Measurements from ENCODE around the gene LRRC10B. TPM values are rescaled to one million over a fixed set of nuclear protein-coding genes. Genes with fewer than 3 reads are reported as not detected.

Gene LRRC10B
- total and polyA plus RNA-seq, 2 of the 8 experiments (the other 6 are each of a cell fraction or from before 2014, with no cell fraction given) = 0.47 to 0.71 TPM

GRCh38 chr11:61532134-61533038 is 23.8 kb downstream of the LRRC10B start:
- Histone ChIP-seq H3K36me3 (ENCODE audit: control insufficient read depth in 2 of 4, insufficient read depth in 4 of 4, low read length in 3 of 4) (no peaks in the 10 kb centered on the region), H4K91ac (replicated peaks; ENCODE audit: insufficient read length, low read length) (no peak overlapping the region), H2BK120ac (replicated peaks; ENCODE audit: low read depth, low read length) (no peak overlapping the region), H3K4me2 (ENCODE audit: insufficient read depth in 1 of 2, low read depth in 2 of 2, low read length in 2 of 2) (no peak overlapping the region), H3K23me2 (ENCODE audit: low read depth, low read length) (no peaks in the 10 kb centered on the region), H3K56ac (replicated peaks; ENCODE audit: insufficient read length, low read depth, low read length) (no peak overlapping the region), H3K9me3 (ENCODE audit: insufficient read depth in 2 of 2, low read depth in 1 of 2, low read length in 1 of 2) (no peaks in the 10 kb centered on the region), H3K27me3 (replicated peaks in 1 of 4; ENCODE audit: control insufficient read depth in 3 of 4, extremely low read depth in 1 of 4, insufficient read depth in 3 of 4, low read length in 3 of 4) (no peaks in the 10 kb centered on the region), H3K4me1 (replicated peaks in 1 of 4; ENCODE audit: control insufficient read depth in 3 of 4, insufficient read depth in 4 of 4, low read length in 3 of 4) (peaks cover 0 to 11% (median 4%) of the 10 kb centered on the region in 4 experiments; a peak in 5 of 7 replicates), H3K4me3 (ENCODE audit: extremely low read depth in 1 of 4, insufficient read depth in 2 of 4, low read depth in 3 of 4, low read length in 4 of 4) (no peak overlapping the region), H4K20me1 (replicated peaks in 1 of 2; ENCODE audit: control insufficient read depth in 1 of 2, insufficient read depth in 2 of 2, low read length in 2 of 2) (peaks cover 0 to 3% of the 10 kb centered on the region in 2 experiments), H2BK20ac (ENCODE audit: low read length) (no peak overlapping the region), H4K8ac (ENCODE audit: extremely low read depth, insufficient read depth, low read length) (no peak overlapping the region), H3K9ac (replicated peaks in 1 of 4; ENCODE audit: extremely low read depth in 1 of 4, low read depth in 3 of 4, low read length in 3 of 4) (no peak overlapping the region), H3K4ac (replicated peaks; ENCODE audit: insufficient read length, low read depth, low read length) (no peak overlapping the region), H3K79me2 (ENCODE audit: control insufficient read depth in 1 of 2, insufficient read depth in 2 of 2, low read length in 2 of 2) (no peaks in the 10 kb centered on the region), H2AFZ (ENCODE audit: low read length) (no peak overlapping the region), H3K79me1 (ENCODE audit: low read depth, low read length) (no peaks in the 10 kb centered on the region), H3K27ac (ENCODE audit: low read depth, low read length) (no peak overlapping the region), H2BK15ac (ENCODE audit: low read length) (no peak overlapping the region), H2BK12ac (ENCODE audit: low read depth, low read length) (no peak overlapping the region), H3K14ac (ENCODE audit: insufficient read length) (no peak overlapping the region), H2AK5ac (ENCODE audit: low read depth, low read length) (peak overlapping the region; percentile 48; the same call in 1 of the 2 replicates), H3K18ac (ENCODE audit: extremely low read depth, low read length) (no peak overlapping the region), H4K5ac (ENCODE audit: insufficient read length, low read depth, low read length) (no peak overlapping the region), H3K23ac (ENCODE audit: insufficient read length) (no peak overlapping the region), H2BK5ac (ENCODE audit: low read depth, low read length) (no peak overlapping the region)
- WGBS, 2 experiments (ENCODE audit: extremely low coverage in 1 of 2, insufficient coverage in 1 of 2, insufficient read length in 1 of 2, insufficient replicate concordance in 2 of 2, low coverage in 1 of 2, low lambda C conversion rate in 2 of 2, missing lambda C conversion rate in 1 of 2) = 94% methylated on average over 10 of the region's 10 CpGs; no CpG with 5 or more reads in 1 of the 2 experiments
- FAIRE-seq (peak; percentile 24), DNase-seq (ENCODE audit: low read depth in 1 of 2, low spot score in 2 of 2) (peak in 1 of 2 experiments; percentile 90)
- CTCF ChIA-PET (ENCODE audit: partially characterized antibody) = interaction anchor here (0.5 to 40.4 kb wide), 35 partner anchors 10 to 256 kb away, joined by 3 to 2106 read pairs (median 4); a partner anchor contains a TSS
- POLR2A ChIA-PET (ENCODE audit: partially characterized antibody) = interaction anchor here (0.5 to 2.0 kb wide), 5 partner anchors 10 to 85 kb away, joined by 3 to 5 read pairs (median 3); no protein-coding TSS in a partner anchor
- no peak for TF ChIP-seq ATF3 (IDR thresholded peaks at IDR 0.05; ENCODE audit: insufficient read depth, low read depth, low read length)
- peak; percentile 50; the same call in 1 of the 2 replicates for TF ChIP-seq YY1 (IDR thresholded peaks at IDR 0.05; ENCODE audit: low read depth, low read length)
- TF ChIP-seq JUND (IDR thresholded peaks at IDR 0.05; ENCODE audit: low read length) = 0 out of 2 replicates have a peak, but pooled peaks have one; percentile 47
- no peak for TF ChIP-seq FOSL1 (IDR thresholded peaks at IDR 0.05; ENCODE audit: insufficient read depth, low read depth, low read length)
- TF ChIP-seq ZNF274 (IDR thresholded peaks at IDR 0.05; ENCODE audit: borderline replicate concordance, extremely low read depth, low read length) = no peak
- TF ChIP-seq CTCF (IDR thresholded peaks at IDR 0.05; ENCODE audit: control extremely low read depth in 1 of 3, insufficient read depth in 1 of 3, low read depth in 1 of 3, low read length in 3 of 3) = peak in 2 of 3 experiments; percentile 89 to 94; a peak in 3 of 4 replicates
